KMS-11 (cell line): Measurements from ENCODE around the gene GNB1L.

ENCODE experiments used
- H2AFZ ChIP-seq: fragments of 200-600 bp; sonication (generic); 2 replicates; pipeline ENCODE4 v1.6.1; 2016; ENCODE audit warnings: antibody characterized with exemption, mixed run types, low read depth
- H3K27ac ChIP-seq: fragments of 200-600 bp; sonication (generic); 2 replicates; pipeline ENCODE4 v1.6.1; 2016; ENCODE audit warnings: mild to moderate bottlenecking, mixed run types
- H3K27me3 ChIP-seq: fragments of 200-600 bp; sonication (generic); 2 replicates; pipeline ENCODE4 v1.6.1; 2017; ENCODE audit warnings: mild to moderate bottlenecking, low read depth, mixed run types, moderate library complexity; ENCODE audit not compliant: insufficient read depth
- H3K36me3 ChIP-seq: fragments of 200-600 bp; sonication (generic); 2 replicates; pipeline ENCODE4 v1.6.1; 2017; ENCODE audit warnings: mild to moderate bottlenecking, mixed run types; ENCODE audit not compliant: insufficient read depth
- H3K4me1 ChIP-seq: fragments of 200-600 bp; sonication (generic); 2 replicates; pipeline ENCODE4 v1.6.1; 2016; ENCODE audit warnings: mild to moderate bottlenecking, low read depth, mixed run types; ENCODE audit not compliant: poor library complexity, severe bottlenecking
- H3K4me2 ChIP-seq: fragments of 200-600 bp; sonication (generic); 2 replicates; pipeline ENCODE4 v1.7.0; 2016; ENCODE audit warnings: mild to moderate bottlenecking, mixed run types
- H3K4me3 ChIP-seq: fragments of 200-600 bp; sonication (generic); IDR thresholded peaks from 2 replicates; pipeline ENCODE4 v1.6.1; 2017; ENCODE audit warnings: low read depth, low read length, mixed read lengths; ENCODE audit not compliant: insufficient read depth
- H3K79me2 ChIP-seq: fragments of 200-600 bp; sonication (generic); 2 replicates; pipeline ENCODE4 v1.6.1; 2016; ENCODE audit warnings: low read depth, mixed run types; ENCODE audit not compliant: insufficient read depth
- H3K9ac ChIP-seq: fragments of 200-600 bp; sonication (generic); 2 replicates; pipeline ENCODE4 v1.6.1; 2016; ENCODE audit warnings: mild to moderate bottlenecking, mixed run types
- H4K20me1 ChIP-seq: fragments of 200-600 bp; sonication (generic); 2 replicates; pipeline ENCODE4 v1.6.1; 2016; ENCODE audit warnings: mild to moderate bottlenecking, mixed run types; ENCODE audit not compliant: insufficient read depth
- TF ChIP-seq, protein P1 (sequence below): fragments of 200-600 bp; sonication (generic); conservative IDR thresholded peaks from 2 replicates; pipeline ENCODE4 v1.6.1; 2017; ENCODE audit warnings: low read depth, mild to moderate bottlenecking, antibody characterized with exemption, low read length, moderate library complexity, mixed read lengths

The GNB1L gene

DNA sequence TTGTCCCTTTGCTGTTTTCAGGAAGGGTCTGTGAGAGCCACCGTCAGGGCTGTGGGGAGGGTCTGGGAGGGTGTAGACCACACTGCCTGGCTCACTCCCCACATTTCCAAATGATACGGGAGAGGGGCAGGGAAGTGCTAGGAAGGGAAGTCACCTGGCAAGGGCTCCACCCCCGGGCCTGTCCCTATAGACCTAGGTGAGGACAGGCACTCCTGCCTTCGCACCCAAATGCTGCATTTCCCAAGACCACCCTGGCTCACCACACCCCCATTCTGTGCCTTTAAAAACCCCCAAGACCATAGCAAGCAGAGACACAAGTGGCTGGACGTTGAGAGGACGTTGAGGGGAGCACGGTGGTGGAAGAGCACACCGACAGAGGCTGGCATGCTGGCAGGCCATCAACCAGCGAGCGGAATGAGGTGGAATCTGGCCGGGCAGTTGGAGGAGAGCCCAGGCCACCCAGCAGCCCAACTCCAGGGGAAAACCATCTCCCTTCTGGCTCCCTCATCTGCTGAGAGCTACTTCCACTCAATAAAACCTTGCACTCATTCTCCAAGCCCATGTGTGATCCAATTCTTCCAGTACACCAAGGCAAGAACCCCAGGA lies 45.7 kb downstream of the GNB1L start:
- no peak overlapping the region for H3K4me2 ChIP-seq
- no peaks in the 10 kb centered on the region for H4K20me1 ChIP-seq
- no peak overlapping the region for H3K4me3 ChIP-seq
- H3K27ac ChIP-seq: no peak overlapping the region
- no peak overlapping the region for H3K9ac ChIP-seq
- no peaks in the 10 kb centered on the region for H3K27me3 ChIP-seq
- TF ChIP-seq, protein P1, sequence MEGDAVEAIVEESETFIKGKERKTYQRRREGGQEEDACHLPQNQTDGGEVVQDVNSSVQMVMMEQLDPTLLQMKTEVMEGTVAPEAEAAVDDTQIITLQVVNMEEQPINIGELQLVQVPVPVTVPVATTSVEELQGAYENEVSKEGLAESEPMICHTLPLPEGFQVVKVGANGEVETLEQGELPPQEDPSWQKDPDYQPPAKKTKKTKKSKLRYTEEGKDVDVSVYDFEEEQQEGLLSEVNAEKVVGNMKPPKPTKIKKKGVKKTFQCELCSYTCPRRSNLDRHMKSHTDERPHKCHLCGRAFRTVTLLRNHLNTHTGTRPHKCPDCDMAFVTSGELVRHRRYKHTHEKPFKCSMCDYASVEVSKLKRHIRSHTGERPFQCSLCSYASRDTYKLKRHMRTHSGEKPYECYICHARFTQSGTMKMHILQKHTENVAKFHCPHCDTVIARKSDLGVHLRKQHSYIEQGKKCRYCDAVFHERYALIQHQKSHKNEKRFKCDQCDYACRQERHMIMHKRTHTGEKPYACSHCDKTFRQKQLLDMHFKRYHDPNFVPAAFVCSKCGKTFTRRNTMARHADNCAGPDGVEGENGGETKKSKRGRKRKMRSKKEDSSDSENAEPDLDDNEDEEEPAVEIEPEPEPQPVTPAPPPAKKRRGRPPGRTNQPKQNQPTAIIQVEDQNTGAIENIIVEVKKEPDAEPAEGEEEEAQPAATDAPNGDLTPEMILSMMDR: no peak
- H2AFZ ChIP-seq: no peak overlapping the region
- H3K79me2 ChIP-seq: no peaks in the 10 kb centered on the region
- no peaks in the 10 kb centered on the region for H3K36me3 ChIP-seq
- no peaks in the 10 kb centered on the region for H3K4me1 ChIP-seq

DNA sequence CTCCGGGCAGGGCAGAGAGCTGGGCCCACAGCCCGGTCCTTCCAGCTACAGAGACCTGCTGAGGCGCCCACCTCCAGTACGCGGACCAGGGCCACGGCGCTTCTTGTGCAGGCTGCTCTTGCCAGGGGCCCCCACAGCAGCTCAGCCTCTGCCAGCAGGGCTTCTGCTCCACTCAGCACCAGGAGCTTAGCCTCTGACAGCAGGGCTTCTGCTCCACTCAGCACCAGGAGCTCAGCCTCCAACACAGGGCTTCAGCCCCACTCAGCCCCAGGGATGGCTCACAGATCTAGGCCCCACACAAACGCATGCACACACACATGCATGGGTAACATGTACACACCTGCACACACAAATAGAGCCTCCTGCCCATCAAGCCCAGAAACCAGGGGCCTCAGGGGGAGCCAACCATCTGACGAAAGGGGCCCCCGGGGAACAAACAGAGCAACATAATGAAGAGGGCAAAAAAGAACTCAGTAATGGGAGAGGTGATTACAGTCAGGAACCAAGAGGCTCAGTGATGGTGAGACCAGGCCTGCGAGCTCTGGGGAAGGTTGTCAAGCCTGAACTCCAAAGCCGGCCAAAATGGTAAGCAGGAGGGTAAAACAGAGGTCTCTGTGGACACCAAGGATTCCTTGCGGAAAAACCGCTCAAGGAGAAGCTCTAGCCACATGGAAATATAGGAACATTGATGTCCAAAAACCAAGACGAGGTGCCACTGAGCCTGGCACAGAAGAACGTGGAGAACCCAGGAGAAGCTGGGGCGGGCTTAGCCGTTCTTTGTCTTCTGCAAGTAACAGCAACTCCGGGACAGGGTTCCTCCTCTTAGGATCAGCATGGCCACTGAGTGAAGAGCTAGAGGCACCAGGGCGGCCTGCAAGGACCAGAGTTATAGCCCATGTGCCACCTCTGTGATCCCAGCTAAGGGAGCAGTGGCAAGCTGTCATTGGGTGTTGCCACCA lies 46.5 kb downstream of the GNB1L start:
- Histone ChIP-seq H3K4me1 (no peaks in the 10 kb centered on the region), H4K20me1 (no peaks in the 10 kb centered on the region), H3K27ac (no peak overlapping the region), H3K4me2 (no peak overlapping the region), H3K27me3 (no peaks in the 10 kb centered on the region), H3K79me2 (no peaks in the 10 kb centered on the region), H3K36me3 (no peaks in the 10 kb centered on the region), H3K9ac (no peak overlapping the region), H2AFZ (no peak overlapping the region), H3K4me3 (no peak overlapping the region)
- TF ChIP-seq, protein P1: no peak

DNA sequence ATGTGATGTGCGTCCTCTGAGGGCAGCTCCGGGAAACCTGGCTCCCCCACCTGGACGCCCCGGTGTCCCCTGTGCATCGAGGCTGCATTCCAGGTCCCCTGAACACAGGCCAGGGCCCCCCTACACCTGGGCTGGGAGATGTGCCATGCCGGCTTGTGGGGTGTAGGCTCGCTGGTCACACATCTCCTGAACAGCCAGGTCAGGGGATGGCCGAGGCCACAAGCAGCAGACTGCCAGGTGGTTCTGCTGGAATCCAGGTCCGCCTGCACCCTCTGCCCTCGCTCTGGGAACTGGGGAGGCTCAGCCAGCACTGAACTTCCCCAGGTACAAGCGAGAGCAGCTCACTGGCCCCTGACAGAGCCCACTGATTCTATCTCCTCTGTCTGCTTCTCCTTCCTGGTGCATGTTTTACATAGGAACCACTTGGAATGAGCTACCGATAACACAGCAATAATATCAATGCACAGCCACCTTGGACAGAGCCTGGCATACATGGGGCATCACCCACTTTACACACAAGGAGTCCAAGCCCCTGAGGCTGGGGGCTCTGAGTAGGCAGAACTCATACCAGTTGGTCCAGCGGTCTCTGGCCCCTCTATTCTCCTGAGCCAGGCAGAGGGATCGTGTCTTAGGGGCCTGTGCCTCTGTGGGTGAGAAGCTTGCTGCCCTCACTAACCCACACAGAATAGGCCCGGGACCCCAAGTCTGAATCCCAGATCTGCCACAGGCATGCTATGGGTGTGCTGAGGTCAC lies 47.3 kb downstream of the GNB1L start:
- H3K9ac ChIP-seq: no peak overlapping the region
- H3K4me2 ChIP-seq: no peak overlapping the region
- H3K4me3 ChIP-seq: no peak overlapping the region
- H3K27me3 ChIP-seq: no peaks in the 10 kb centered on the region
- no peaks in the 10 kb centered on the region for H3K79me2 ChIP-seq
- no peak overlapping the region for H2AFZ ChIP-seq
- H3K27ac ChIP-seq: no peak overlapping the region
- no peaks in the 10 kb centered on the region for H3K36me3 ChIP-seq
- H4K20me1 ChIP-seq: no peaks in the 10 kb centered on the region
- TF ChIP-seq, protein P1: no peak
- no peaks in the 10 kb centered on the region for H3K4me1 ChIP-seq

DNA sequence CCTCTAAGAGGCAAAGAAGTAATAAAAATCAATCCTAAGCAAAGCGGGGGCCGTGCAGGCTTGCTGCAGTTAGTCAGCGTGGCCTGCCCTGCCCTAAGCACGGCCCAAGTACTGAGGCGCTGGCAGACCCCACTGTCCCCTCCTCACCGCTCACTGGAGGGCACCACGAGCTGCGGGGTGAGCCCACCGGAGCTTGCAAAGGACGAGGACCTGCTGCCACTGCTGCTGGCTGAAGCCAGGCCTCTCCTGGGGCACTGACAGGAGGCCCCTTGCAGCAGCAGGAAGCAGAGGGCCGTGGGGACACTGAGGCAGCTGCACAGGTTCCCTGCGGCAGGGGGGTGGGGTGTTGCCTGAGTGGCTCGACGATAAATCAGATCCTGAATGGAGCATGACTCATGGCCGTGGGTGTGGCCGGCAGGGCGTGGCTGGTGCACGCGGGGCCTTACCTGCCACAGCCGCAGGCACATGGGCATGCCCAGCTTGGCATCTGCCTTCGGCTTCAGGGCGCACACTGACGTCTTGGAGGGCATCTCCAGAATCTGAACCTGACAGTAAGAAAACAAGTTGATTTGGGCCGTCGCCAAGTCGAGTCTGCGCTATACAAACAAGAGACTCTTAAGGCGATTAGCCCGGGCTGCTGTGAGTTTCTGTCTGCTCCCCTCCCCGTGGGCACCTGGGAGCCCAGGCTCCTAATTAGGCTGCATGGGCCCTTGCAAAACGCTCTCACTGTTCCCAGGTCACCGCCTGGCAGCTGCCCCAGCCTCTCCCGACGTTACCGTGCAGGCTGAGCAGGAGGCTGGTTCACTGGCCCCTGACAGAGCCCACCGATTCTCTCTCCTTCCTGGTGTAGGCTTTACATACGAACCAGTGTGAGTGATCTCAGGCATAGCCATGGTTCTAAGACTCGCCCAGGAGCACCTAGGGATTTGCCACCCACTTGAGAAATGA lies 48.2 kb downstream of the GNB1L start:
- H3K4me2 ChIP-seq: no peak overlapping the region

More for the DNA sequence above, 48.2 kb downstream of the GNB1L start:
- H3K4me3 ChIP-seq: no peak overlapping the region
- no peaks in the 10 kb centered on the region for H3K36me3 ChIP-seq
- H3K27me3 ChIP-seq: no peaks in the 10 kb centered on the region
- TF ChIP-seq, protein P1: no peak
- H3K9ac ChIP-seq: no peak overlapping the region
- H3K79me2 ChIP-seq: no peaks in the 10 kb centered on the region
- no peak overlapping the region for H2AFZ ChIP-seq
- H3K4me1 ChIP-seq: no peaks in the 10 kb centered on the region
- H4K20me1 ChIP-seq: no peaks in the 10 kb centered on the region
- H3K27ac ChIP-seq: no peak overlapping the region
